Fibroblast of lung (primary cell): ENCODE data around the gene SNRNP25. TPM values are rescaled to one million over a fixed set of nuclear protein-coding genes. Genes with fewer than 3 reads are reported as not detected.
"Not testable (repeated sequence)": the region's sequence is repeated elsewhere in the genome, so short reads cannot be mapped to it uniquely, and the experiment has no call there.

Experiments used
- DNase-seq, 2 donors: peaks; one replicate each; pipeline versions ENCODE4 v3.0.0 to v3.0.0-alpha.2; 2010; ENCODE audit warnings: low read depth in 2 of 2
- H2AFZ ChIP-seq: 2 replicates; pipeline ENCODE4 v1.5.1; 2012; ENCODE audit warnings: low read length, control low read depth, inconsistent platforms
- H3K27ac ChIP-seq: 2 replicates; pipeline ENCODE4 v1.5.1; 2011; ENCODE audit warnings: low read length, control low read depth; ENCODE audit not compliant: insufficient read depth
- H3K27me3 ChIP-seq: 2 replicates; pipeline ENCODE4 v1.5.1; 2011; ENCODE audit warnings: mild to moderate bottlenecking, low read length; ENCODE audit not compliant: control insufficient read depth, insufficient read depth
- H3K36me3 ChIP-seq: 2 replicates; pipeline ENCODE4 v1.5.1; 2011; ENCODE audit warnings: low read length; ENCODE audit not compliant: control insufficient read depth, insufficient read depth
- H3K4me1 ChIP-seq: 2 replicates; pipeline ENCODE4 v1.5.1; 2011; ENCODE audit warnings: low read length; ENCODE audit not compliant: control insufficient read depth, insufficient read depth; ENCODE audit errors: extremely low read depth
- H3K4me2 ChIP-seq: 2 replicates; pipeline ENCODE4 v1.5.1; 2011; ENCODE audit warnings: low read length, control low read depth; ENCODE audit not compliant: insufficient read depth; ENCODE audit errors: extremely low read depth
- H3K4me3 ChIP-seq, 4 experiments: fragments of 200-600 bp in 1 of 4; sonication (generic) in 1 of 4; replicated peaks in 1 of 4; 2 replicates each; pipeline ENCODE4 v1.5.1; 2011 to 2016; ENCODE audit warnings: low read length in 4 of 4, low read depth in 3 of 4, mild to moderate bottlenecking in 3 of 4, control low read depth in 2 of 4, inconsistent platforms in 1 of 4, mixed read lengths in 1 of 4; ENCODE audit not compliant: insufficient read depth in 1 of 4; ENCODE audit errors: control extremely low read depth in 1 of 4
- H3K79me2 ChIP-seq: 2 replicates; pipeline ENCODE4 v1.5.1; 2012; ENCODE audit warnings: mild to moderate bottlenecking, low read length, inconsistent platforms; ENCODE audit not compliant: control insufficient read depth, insufficient read depth
- H3K9ac ChIP-seq: 2 replicates; pipeline ENCODE4 v1.5.1; 2011; ENCODE audit warnings: mild to moderate bottlenecking, low read length, control low read depth; ENCODE audit not compliant: insufficient read depth
- H3K9me3 ChIP-seq: 2 replicates; pipeline ENCODE4 v1.5.1; 2012; ENCODE audit warnings: low read depth, low read length; ENCODE audit not compliant: control insufficient read depth, insufficient read depth
- H4K20me1 ChIP-seq: 2 replicates; pipeline ENCODE4 v1.5.1; 2011; ENCODE audit warnings: low read length; ENCODE audit not compliant: control insufficient read depth, insufficient read depth; ENCODE audit errors: extremely low read depth
- polyA plus RNA-seq, 2 donors: library from polyadenylated mRNA; depleted of rRNA in 1 of 2; stranded (reverse) in 1 of 2; unstranded in 1 of 2; fragments of >200 nt; gene quantifications; 2 replicates each; pipeline ENCODE4 v1.2.1, GENCODE V29; 2011 to 2012; ENCODE audit warnings: missing spikeins in 1 of 2
- total RNA-seq: library from RNA; depleted of rRNA; stranded (reverse); fragments of >200 nt; gene quantifications from 2 replicates; pipeline ENCODE4 v1.2.1, GENCODE V29; 2014

SNRNP25 gene
- total and polyA plus RNA-seq, 2 donors (not counting 1 experiment from before 2014, with no cell fraction given) = 20.5 to 25.9 TPM

DNA sequence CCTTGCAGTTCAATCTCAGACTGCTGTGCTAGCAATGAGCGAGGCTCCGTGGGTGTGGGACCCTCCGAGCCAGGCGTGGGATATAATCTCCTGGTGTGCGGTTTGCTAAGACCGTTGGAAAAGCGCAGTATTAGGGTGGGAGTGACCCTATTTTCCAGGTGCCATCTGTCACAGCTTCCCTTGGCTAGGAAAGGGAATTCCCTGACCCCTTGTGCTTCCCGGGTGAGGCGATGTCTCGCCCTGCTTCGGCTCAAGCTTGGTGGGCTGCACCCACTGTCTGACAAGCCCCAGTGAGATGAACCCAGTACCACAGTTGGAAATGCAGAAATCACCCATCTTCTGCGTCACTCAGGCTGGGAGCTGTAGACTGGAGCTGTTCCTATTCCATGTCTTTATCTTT lies 32.7 kb upstream of the SNRNP25 start:
- H3K4me2 ChIP-seq, H2AFZ ChIP-seq, H4K20me1 ChIP-seq, DNase-seq, H3K4me3 ChIP-seq, H3K4me1 ChIP-seq, H3K27me3 ChIP-seq, H3K9me3 ChIP-seq, H3K79me2 ChIP-seq, H3K9ac ChIP-seq, H3K27ac ChIP-seq, H3K36me3 ChIP-seq: not testable (repeated sequence)

DNA sequence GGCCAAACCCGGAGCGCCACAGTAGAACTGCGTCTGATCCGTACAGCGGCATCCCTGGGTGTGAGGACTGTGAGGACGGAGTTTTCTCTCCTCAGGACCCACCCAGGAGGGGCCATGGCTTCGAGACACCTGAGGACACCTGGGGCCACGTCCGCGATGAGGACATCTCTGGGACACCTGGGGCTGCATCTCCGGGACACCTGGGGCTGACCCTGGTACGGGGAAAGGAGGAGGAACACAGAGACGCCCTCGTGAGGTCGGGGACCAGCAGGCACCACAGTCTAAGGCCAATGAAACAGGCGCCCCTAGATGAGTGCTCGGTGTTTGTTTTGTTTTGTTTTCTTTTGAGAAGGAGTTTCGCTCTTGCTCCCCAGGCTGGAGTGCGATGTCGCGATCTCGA lies 29.5 kb upstream of the SNRNP25 start:
- DNase-seq, H3K36me3 ChIP-seq, H3K9me3 ChIP-seq, H3K27me3 ChIP-seq, H3K4me1 ChIP-seq, H3K27ac ChIP-seq, H3K9ac ChIP-seq, H3K79me2 ChIP-seq, H3K4me3 ChIP-seq, H2AFZ ChIP-seq, H4K20me1 ChIP-seq, H3K4me2 ChIP-seq: not testable (repeated sequence)

DNA sequence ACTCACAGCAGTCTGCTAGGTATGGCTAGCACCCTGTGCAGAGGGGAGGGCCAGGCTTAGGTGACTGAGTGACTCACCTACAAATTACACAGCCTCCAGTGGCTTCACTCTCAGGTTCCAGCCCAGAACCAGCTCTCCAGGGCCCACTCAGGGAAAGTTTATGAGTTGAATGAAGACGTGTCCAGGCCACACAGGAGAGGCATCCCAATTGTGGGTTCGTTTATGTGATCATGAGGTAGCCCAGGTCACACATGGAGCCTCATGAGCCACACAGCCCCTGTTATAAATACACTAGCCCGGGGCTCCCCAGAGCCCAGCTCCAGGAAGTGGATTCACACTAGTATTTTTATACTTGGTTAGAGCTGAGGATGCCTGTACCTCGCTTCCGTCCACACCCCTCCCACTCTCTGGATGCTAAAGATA lies 27.7 kb upstream of the SNRNP25 start:
- not testable (repeated sequence) for H3K79me2 ChIP-seq, H3K4me2 ChIP-seq, H3K36me3 ChIP-seq, DNase-seq, H3K27ac ChIP-seq, H3K9ac ChIP-seq, H4K20me1 ChIP-seq, H3K4me3 ChIP-seq, H3K4me1 ChIP-seq, H3K9me3 ChIP-seq, H3K27me3 ChIP-seq, H2AFZ ChIP-seq

DNA sequence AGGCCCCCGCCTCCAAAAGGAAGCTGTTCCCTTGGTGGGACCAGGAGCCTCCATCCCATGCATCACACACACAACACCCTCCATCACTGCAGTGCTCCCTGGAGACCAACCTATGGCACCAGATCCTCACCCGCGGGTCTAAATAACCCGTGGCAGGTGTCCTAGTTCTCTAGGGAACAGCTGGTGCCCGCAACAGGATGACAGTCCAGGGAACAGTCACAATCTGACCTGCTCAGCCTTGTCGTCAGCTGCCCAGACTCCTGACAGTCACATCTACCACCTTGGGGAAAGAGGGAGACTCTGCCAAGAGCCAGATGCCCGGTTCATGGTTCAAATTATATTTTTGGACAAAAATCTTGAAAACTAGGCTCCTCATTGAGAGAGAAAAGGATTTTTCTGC lies 23.0 kb upstream of the SNRNP25 start:
- not testable (repeated sequence) for H4K20me1 ChIP-seq, H3K27me3 ChIP-seq, H3K79me2 ChIP-seq, H3K4me2 ChIP-seq, H3K36me3 ChIP-seq, H3K27ac ChIP-seq, H2AFZ ChIP-seq, H3K9ac ChIP-seq, H3K4me1 ChIP-seq, DNase-seq, H3K4me3 ChIP-seq, H3K9me3 ChIP-seq

DNA sequence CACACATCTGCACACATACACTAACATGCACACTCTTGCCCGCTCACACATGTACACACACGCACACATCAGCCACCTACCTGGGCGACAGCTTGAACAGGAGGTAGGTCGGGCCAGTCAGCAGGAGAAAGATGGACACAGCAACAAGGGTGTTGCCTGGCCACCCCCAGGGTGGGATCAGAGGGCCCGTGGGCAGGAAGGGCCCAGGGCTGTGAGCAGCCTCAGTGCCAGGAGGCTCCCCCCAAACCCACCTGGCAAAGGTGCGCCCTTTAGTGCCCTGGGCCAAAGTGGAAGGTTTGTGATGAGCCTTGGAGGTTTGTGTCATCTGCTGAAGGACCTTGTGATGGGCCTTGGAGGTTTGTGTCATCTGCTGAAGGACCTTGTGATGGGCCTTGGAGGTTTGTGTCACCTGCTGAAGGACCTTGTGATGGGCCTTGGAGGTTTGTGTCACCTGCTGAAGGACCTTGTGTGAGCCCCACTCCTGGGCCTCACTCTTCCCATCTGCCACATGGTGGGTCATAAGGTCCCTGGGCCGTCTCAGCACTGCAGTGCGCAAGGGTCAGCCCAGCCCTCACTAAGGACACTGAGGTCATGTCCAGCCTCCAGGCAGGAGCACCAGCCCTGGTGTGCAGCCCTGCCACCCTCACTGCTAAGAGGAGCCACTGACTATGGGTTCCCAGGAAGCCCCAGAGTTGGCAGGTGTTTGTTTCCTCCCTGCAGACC lies 20.3 kb upstream of the SNRNP25 start:
- H3K79me2 ChIP-seq, H3K4me2 ChIP-seq, H3K27me3 ChIP-seq, H4K20me1 ChIP-seq, H3K9me3 ChIP-seq, DNase-seq, H3K27ac ChIP-seq, H3K4me3 ChIP-seq, H3K4me1 ChIP-seq, H2AFZ ChIP-seq, H3K36me3 ChIP-seq, H3K9ac ChIP-seq: not testable (repeated sequence)
